T-cell (primary cell): ENCODE data around the gene ITGAL. TPM values are rescaled to one million over a fixed set of nuclear protein-coding genes. Genes with fewer than 3 reads are reported as not detected.
"Not testable (repeated sequence)": the region's sequence is repeated elsewhere in the genome, so short reads cannot be mapped to it uniquely, and the experiment has no call there.

Experiments used
- ATAC-seq, 4 experiments: fragments of 200-7000 bp in 3 of 4; fragments of 150-1000 bp in 1 of 4; cut with Tn5 transposase; replicated peaks in 1 of 4; 1 replicate in 3 of 4; 2 replicates in 1 of 4; pipeline ENCODE4 v1.10.0; 2021; ENCODE audit warnings: moderate library complexity in 3 of 4, mild to moderate bottlenecking in 2 of 4, moderate number of reproducible peaks in 1 of 4
- CTCF ChIA-PET, 2 donors: fragments of 300-600 bp; sonication (Branson Sonifier 250); formaldehyde crosslinking; loops; one replicate each; lab custom pipeline; 2022; ENCODE audit warnings: antibody characterized with exemption in 2 of 2; lab: Charles Lee
- POLR2A ChIA-PET, 2 donors: fragments of 300-600 bp; sonication (Branson Sonifier 250); formaldehyde crosslinking; loops; one replicate each; lab custom pipeline; 2022; ENCODE audit warnings: antibody characterized with exemption in 2 of 2; lab: Charles Lee
- DNase-seq, 35 experiments: peaks; one replicate each; pipeline versions ENCODE4 v3.0.0 to v3.0.0-alpha.2; 2013 to 2023
- H3K27ac ChIP-seq: one replicate; pipeline ENCODE4 v1.5.1; 2013; ENCODE audit warnings: low read length
- H3K27me3 ChIP-seq, 2 experiments: replicated peaks in 1 of 2; 1 replicate in 1 of 2; 2 replicates in 1 of 2; pipeline versions ENCODE4 v1.6.1 to v1.7.0; 2013; ENCODE audit warnings: low read length in 1 of 2, mixed read lengths in 1 of 2; ENCODE audit not compliant: control insufficient read depth in 2 of 2, insufficient read depth in 2 of 2; ENCODE audit errors: extremely low read depth in 1 of 2
- H3K36me3 ChIP-seq, 2 donors: 1 replicate in 1 of 2; 2 replicates in 1 of 2; pipeline versions ENCODE4 v1.6.1 to v1.7.0; 2013; ENCODE audit warnings: low read length in 1 of 2; ENCODE audit not compliant: control insufficient read depth in 2 of 2, insufficient read depth in 1 of 2; ENCODE audit errors: extremely low read depth in 1 of 2
- H3K4me1 ChIP-seq, 2 experiments: 1 replicate in 1 of 2; 2 replicates in 1 of 2; pipeline versions ENCODE4 v1.6.1 to v1.7.0; 2013; ENCODE audit warnings: low read length in 2 of 2, mixed read lengths in 1 of 2; ENCODE audit not compliant: insufficient read depth in 2 of 2, control insufficient read depth in 1 of 2; ENCODE audit errors: extremely low read depth in 1 of 2
- H3K4me3 ChIP-seq, 2 donors: 1 replicate in 1 of 2; 2 replicates in 1 of 2; pipeline versions ENCODE4 v1.5.1 to v1.7.0; 2013; ENCODE audit warnings: mild to moderate bottlenecking in 2 of 2, low read length in 1 of 2, moderate library complexity in 1 of 2; ENCODE audit not compliant: control insufficient read depth in 1 of 2; ENCODE audit errors: extremely low read depth in 1 of 2
- H3K9me3 ChIP-seq: 2 replicates; pipeline ENCODE4 v1.7.0; 2013
- H3K27ac Mint-ChIP-seq, 2 donors: one replicate each; pipeline ENCODE4 v1.8.0; 2020 to 2021; ENCODE audit warnings: mild to moderate bottlenecking in 2 of 2, mixed read lengths in 2 of 2
- H3K27me3 Mint-ChIP-seq, 2 donors: one replicate each; pipeline ENCODE4 v1.8.0; 2021 to 2022; ENCODE audit warnings: mixed read lengths in 2 of 2
- H3K36me3 Mint-ChIP-seq: one replicate; pipeline ENCODE4 v1.8.0; 2021; ENCODE audit warnings: mixed read lengths
- H3K4me1 Mint-ChIP-seq, 3 donors: one replicate each; pipeline ENCODE4 v1.8.0; 2020 to 2022; ENCODE audit warnings: mixed read lengths in 3 of 3, mild to moderate bottlenecking in 1 of 3
- H3K4me3 Mint-ChIP-seq, 3 donors: one replicate each; pipeline ENCODE4 v1.8.0; 2020 to 2022; ENCODE audit warnings: mild to moderate bottlenecking in 3 of 3, mixed read lengths in 3 of 3, moderate library complexity in 3 of 3
- H3K9me3 Mint-ChIP-seq, 3 donors: one replicate each; pipeline ENCODE4 v1.8.0; 2020 to 2022; ENCODE audit warnings: mixed read lengths in 3 of 3
- WGBS: methylation state at CpG from one replicate; pipeline ENCODE4 v1.1.5; 2013; ENCODE audit warnings: missing lambda C conversion rate; ENCODE audit not compliant: insufficient coverage; 5-methylcytosine and 5-hydroxymethylcytosine counted together
- total RNA-seq, 35 experiments: library from RNA in 6 of 35; stranded (reverse) in 6 of 35; fragments of 120-200 nt in 1 of 35; gene quantifications; one replicate each; pipeline versions ENCODE4 v1.2.1 to v1.2.4 and lab custom pipeline; 2013 to 2026

The ITGAL gene
- total RNA-seq, 5 donors from 2014 or later (not counting 1 experiment from before 2014, with no cell fraction given), result 322 to 640 (median 518) TPM

DNA sequence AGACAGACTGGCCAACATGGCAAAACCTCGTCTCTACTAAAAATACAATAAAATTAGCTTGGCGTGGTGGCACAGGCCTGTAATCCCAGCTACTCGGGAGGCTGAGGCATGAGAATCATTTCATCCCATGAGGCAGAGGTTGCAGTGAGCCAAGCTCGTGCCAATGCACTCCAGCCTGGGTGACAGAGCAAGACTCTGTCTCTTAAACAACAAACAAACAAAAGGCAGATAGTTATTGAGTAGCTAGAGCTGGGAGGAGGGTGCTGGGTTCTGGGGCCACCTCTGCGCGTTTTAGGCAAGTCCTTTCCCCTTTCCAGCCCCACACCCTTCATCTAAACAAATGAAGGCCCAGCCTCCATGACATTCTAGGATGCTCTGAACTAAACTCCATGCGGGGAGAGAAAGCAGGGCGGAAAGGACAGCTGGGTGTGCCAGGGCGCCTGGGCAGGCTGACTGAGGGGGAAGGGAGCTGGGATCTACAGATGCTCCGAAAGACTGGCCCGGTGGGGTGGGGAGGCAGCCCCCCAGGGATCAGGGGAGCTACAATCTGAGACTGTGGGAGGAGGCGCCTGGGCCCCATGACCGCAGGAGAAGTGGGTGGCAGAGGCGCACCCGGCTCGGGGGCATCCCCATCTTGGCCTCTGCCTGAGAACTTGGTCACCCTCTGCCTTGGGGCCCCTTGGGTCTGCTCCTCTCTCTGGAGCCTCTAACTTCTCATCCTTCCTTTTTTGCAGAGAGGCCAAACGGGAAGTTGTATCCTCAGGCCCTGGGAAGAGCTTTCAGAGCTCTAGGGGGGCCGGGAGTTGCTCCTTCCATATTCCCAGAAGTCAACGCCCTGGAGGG is 910 bp downstream of the ITGAL start:
- peak in 29 of 35 experiments; percentile 9 to 65 (median 31) for DNase-seq
- Histone ChIP-seq H3K27ac (peak overlapping the region; percentile 77), H3K27me3 (no peaks in the 10 kb centered on the region), H3K4me1 (peaks cover 37 to 86% of the 10 kb centered on the region in 2 experiments), H3K36me3 (peaks cover 7 to 39% of the 10 kb centered on the region in 2 donors), H3K4me3 (peak overlapping the region; percentile 82 to 92), H3K9me3 (no peaks in the 10 kb centered on the region)
- ChIA-PET POLR2A (interaction anchor here in 1 of 2 donors (1.0 kb wide), 1 partner anchor 44 kb away, joined by 4 read pairs; the partner anchor contains the start of gene DCTPP1), CTCF (interaction anchor here in 1 of 2 donors (1.1 to 3.1 kb wide), 5 partner anchors 15 to 380 kb away, joined by 3 to 10 read pairs (median 4); partner anchors contain the start of gene DCTPP1)
- WGBS, result 1% methylated on average over 10 of the region's 19 CpGs
- Mint-ChIP-seq H3K4me1 (peaks cover 59 to 80% (median 67%) of the 10 kb centered on the region in 3 donors), H3K27me3 (no peaks in the 10 kb centered on the region), H3K36me3 (peaks cover 39% of the 10 kb centered on the region), H3K9me3 (no peaks in the 10 kb centered on the region), H3K27ac (peak overlapping the region; percentile 93 to 95), H3K4me3 (peak overlapping the region; percentile 95 to 99 (median 99))
- peak; percentile 13 to 35 (median 24) for ATAC-seq

DNA sequence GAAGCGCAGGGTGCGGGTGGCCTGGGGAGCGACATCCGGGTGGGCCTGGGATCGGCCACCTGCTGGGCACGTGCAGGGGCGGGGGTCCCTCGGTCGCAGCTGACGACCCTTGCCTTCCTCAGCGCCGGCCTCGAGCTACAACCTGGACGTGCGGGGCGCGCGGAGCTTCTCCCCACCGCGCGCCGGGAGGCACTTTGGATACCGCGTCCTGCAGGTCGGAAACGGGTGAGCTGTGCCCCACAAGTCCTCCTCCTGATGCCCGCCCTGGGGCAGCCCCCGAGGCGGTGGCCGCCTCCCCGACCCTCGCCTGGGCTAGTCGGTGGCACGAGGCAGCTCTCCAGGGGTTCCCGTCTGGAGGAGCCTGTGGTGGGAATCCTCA is 1.5 kb downstream of the ITGAL start:
- CTCF ChIA-PET, result interaction anchor here in 1 of 2 donors (1.7 to 3.1 kb wide), 3 partner anchors 24 to 141 kb away, joined by 3 to 10 read pairs (median 9); partner anchors contain the start of gene DCTPP1

DNA sequence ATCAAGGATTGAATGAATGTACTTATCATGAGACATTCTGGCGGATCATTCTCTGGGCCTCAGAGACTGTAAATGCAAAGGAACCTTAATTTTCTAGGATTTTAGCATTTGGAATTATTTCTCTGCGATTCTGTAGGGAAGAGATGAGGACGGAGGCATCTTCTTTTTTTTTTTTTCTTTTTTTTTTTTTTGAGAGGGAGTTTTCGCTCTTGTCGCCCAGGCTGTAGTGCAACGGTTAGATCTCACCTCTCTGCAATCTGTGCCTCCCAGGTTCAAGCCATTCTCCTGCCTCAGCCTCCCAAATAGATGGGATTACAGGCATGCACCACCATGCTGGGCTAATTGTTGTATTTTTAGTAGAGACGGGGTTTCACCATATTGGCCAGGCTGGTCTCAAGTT is 2.1 kb downstream of the ITGAL start:
- DNase-seq (no peak), ATAC-seq (no peak)
- Mint-ChIP-seq H3K36me3 (peaks cover 42% of the 10 kb centered on the region), H3K27me3 (no peaks in the 10 kb centered on the region), H3K9me3 (no peaks in the 10 kb centered on the region), H3K27ac (peak overlapping the region; percentile 74 to 88), H3K4me1 (peaks cover 65 to 81% (median 68%) of the 10 kb centered on the region in 3 donors), H3K4me3 (peak overlapping the region; percentile 95 to 99 (median 99))
- ChIA-PET POLR2A (interaction anchor here in 1 of 2 donors (1.0 kb wide), 1 partner anchor 16 kb away, joined by 4 read pairs; no protein-coding TSS in a partner anchor), CTCF (interaction anchor here in 1 of 2 donors (1.5 kb wide), 2 partner anchors 24 to 25 kb away, joined by 3 read pairs; no protein-coding TSS in a partner anchor)
- 41% methylated on average over 2 of the region's 7 CpGs for WGBS
- Histone ChIP-seq H3K4me1 (peaks cover 34 to 87% of the 10 kb centered on the region in 2 experiments), H3K27ac (peak overlapping the region; percentile 77), H3K4me3 (peak overlapping the region; percentile 82 to 92), H3K27me3 (no peaks in the 10 kb centered on the region), H3K36me3 (peaks cover 7 to 52% of the 10 kb centered on the region in 2 donors), H3K9me3 (no peaks in the 10 kb centered on the region)

More for the DNA sequence above, 1.5 kb downstream of the ITGAL start:
- Mint-ChIP-seq H3K4me3 (peak overlapping the region; percentile 95 to 99 (median 99)), H3K9me3 (no peaks in the 10 kb centered on the region), H3K36me3 (peaks cover 42% of the 10 kb centered on the region), H3K27me3 (no peaks in the 10 kb centered on the region), H3K27ac (peak overlapping the region; percentile 93 to 95), H3K4me1 (peaks cover 65 to 85% (median 73%) of the 10 kb centered on the region in 3 donors)
- WGBS, result 11% methylated on average over 24 of the region's 35 CpGs
- Histone ChIP-seq H3K4me1 (peaks cover 37 to 87% of the 10 kb centered on the region in 2 experiments), H3K9me3 (no peaks in the 10 kb centered on the region), H3K27me3 (no peaks in the 10 kb centered on the region), H3K4me3 (peak overlapping the region; percentile 82 to 92), H3K36me3 (peaks cover 7 to 45% of the 10 kb centered on the region in 2 donors), H3K27ac (peak overlapping the region; percentile 77)
- POLR2A ChIA-PET, result interaction anchor here in 1 of 2 donors (1.0 kb wide), 1 partner anchor 44 kb away, joined by 4 read pairs; the partner anchor contains the start of gene DCTPP1
- DNase-seq, result no peak
- ATAC-seq, result no peak

DNA sequence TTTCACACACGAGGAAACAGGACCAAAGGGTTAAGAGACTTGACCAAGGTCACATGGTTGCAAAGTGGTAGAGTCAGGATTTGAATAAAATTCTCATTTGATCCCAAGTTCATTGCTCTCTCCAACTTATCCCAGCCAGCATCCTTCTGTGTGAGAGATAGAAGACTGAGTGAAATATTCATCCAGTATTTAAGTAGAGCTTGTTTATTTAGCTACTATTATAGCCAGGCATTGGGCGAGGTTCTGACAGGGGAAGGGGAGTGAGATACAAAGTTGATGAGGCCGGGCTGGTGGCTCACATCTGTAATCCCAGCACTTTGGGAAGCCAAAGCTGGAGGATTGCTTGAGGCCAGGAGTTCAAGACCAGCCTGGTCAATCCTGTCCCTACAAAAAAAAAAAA is 4.4 kb downstream of the ITGAL start:
- ATAC-seq, result no peak
- ChIA-PET POLR2A (interaction anchor here (0.5 to 0.6 kb wide), 2 partner anchors 47 to 128 kb away, joined by 3 to 5 read pairs; partner anchors contain the start of gene DCTPP1 (in 1 of the 2)), CTCF (interaction anchor here (0.7 to 2.1 kb wide), 2 partner anchors 47 to 73 kb away, joined by 7 to 21 read pairs; partner anchors contain the start of gene DCTPP1 (in 1 of the 2))
- peaks cover 9 to 74% of the 10 kb centered on the region in 2 donors for H3K36me3 ChIP-seq
- no peak overlapping the region for H3K4me3 ChIP-seq
- H3K4me1 Mint-ChIP-seq, result peaks cover 66 to 78% (median 68%) of the 10 kb centered on the region in 3 donors
- no CpG with 5 or more reads among the region's 3 CpGs for WGBS
- no peaks in the 10 kb centered on the region for H3K27me3 Mint-ChIP-seq
- peaks cover 18 to 84% of the 10 kb centered on the region in 2 experiments for H3K4me1 ChIP-seq
- no peak for DNase-seq
- H3K27me3 ChIP-seq, result no peaks in the 10 kb centered on the region
- peak overlapping the region; percentile 84 to 85 for H3K27ac Mint-ChIP-seq
- H3K9me3 Mint-ChIP-seq, result no peaks in the 10 kb centered on the region
- peak overlapping the region; percentile 48 for H3K27ac ChIP-seq
- peaks cover 56% of the 10 kb centered on the region for H3K36me3 Mint-ChIP-seq
- H3K4me3 Mint-ChIP-seq, result peak overlapping the region; percentile 6 to 21 (median 13)
- no peaks in the 10 kb centered on the region for H3K9me3 ChIP-seq

DNA sequence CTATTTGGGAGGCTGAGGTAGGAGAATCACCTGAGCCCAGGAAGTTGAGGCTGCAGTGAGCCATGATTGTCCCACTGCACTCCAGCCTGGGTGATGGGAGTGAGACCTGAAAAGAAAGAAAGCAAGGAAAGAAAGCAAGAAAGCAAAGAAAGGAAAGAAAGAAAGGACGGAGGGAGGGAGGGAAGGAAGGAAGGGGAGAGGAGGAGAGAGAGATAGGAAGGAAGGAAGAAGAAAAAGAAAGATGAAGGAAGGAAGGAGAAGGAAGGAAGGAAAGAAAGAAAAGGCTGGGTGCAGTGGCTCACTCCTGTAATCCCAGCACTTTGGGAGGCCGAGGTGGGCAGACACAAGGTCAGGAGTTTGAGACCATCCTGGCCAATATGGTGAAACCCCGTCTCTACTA is 5.2 kb downstream of the ITGAL start:
- Mint-ChIP-seq H3K36me3 (peaks cover 61% of the 10 kb centered on the region), H3K4me3 (peak overlapping the region in 2 of 3 donors; percentile 6 to 10), H3K4me1 (peaks cover 66 to 76% (median 67%) of the 10 kb centered on the region in 3 donors), H3K27ac (peak overlapping the region; percentile 84 to 85)
- ATAC-seq, CTCF ChIA-PET, H3K9me3 ChIP-seq, H3K27me3 ChIP-seq, DNase-seq, H3K4me3 ChIP-seq, H3K9me3 Mint-ChIP-seq, H3K27me3 Mint-ChIP-seq: not testable (repeated sequence)
- Histone ChIP-seq H3K4me1 (peaks cover 16 to 88% of the 10 kb centered on the region in 2 experiments), H3K36me3 (peaks cover 12 to 82% of the 10 kb centered on the region in 2 donors), H3K27ac (peak overlapping the region; percentile 48)
- 100% methylated on average over 1 of the region's 3 CpGs for WGBS
- POLR2A ChIA-PET, result interaction anchor here (0.5 to 0.6 kb wide), 2 partner anchors 48 to 129 kb away, joined by 3 to 5 read pairs; partner anchors contain the start of gene DCTPP1 (in 1 of the 2)
